GM21423 (cell line): ENCODE measurements around the gene KMO.

ENCODE experiments used
- ATAC-seq: cut with Tn5 transposase; IDR thresholded peaks from one replicate; pipeline ENCODE4 v1.9.1; 2021; ENCODE audit warnings: mild to moderate bottlenecking, moderate library complexity; ENCODE audit not compliant: unreplicated experiment

The KMO gene

GRCh38 chr1:241592273-241592958, 60.2 kb downstream of the KMO start:
- ATAC-seq: peak; percentile 74

GRCh38 chr1:241593186-241593585, 61.0 kb downstream of the KMO start:
- no peak for ATAC-seq

GRCh38 chr1:241596633-241597032, 64.5 kb downstream of the KMO start:
- peak; percentile 23 for ATAC-seq

- ATAC-seq: no peak
Observed at GRCh38 chr1:241598249-241598648, 66.1 kb downstream of the KMO start.

- ATAC-seq: peak; percentile 82
Observed at GRCh38 chr1:241600496-241600901, 68.3 kb downstream of the KMO start.

- ATAC-seq: no peak
Observed at GRCh38 chr1:241603731-241604245, 71.6 kb downstream of the KMO start.

GRCh38 chr1:241605146-241605805, 73.1 kb downstream of the KMO start:
- no peak for ATAC-seq

GRCh38 chr1:241606544-241606943, 74.4 kb downstream of the KMO start:
- ATAC-seq: no peak

GRCh38 chr1:241607497-241607896, 75.3 kb downstream of the KMO start:
- ATAC-seq: no peak

- ATAC-seq: no peak
Observed at GRCh38 chr1:241608379-241609033, 76.3 kb downstream of the KMO start.

- ATAC-seq: no peak
Observed at GRCh38 chr1:241610056-241610815, 78.1 kb downstream of the KMO start.

GRCh38 chr1:241611063-241611462, 78.9 kb downstream of the KMO start:
- peak; percentile 90 for ATAC-seq

- ATAC-seq: no peak
Observed at GRCh38 chr1:241611736-241612135, 79.6 kb downstream of the KMO start.

GRCh38 chr1:241612533-241613477, 80.6 kb downstream of the KMO start:
- ATAC-seq: no peak

GRCh38 chr1:241614144-241614543, 82.0 kb downstream of the KMO start:
- no peak for ATAC-seq

- ATAC-seq: no peak
Observed at GRCh38 chr1:241614572-241614971, 82.4 kb downstream of the KMO start.

GRCh38 chr1:241615043-241615974, 83.1 kb downstream of the KMO start:
- no peak for ATAC-seq

- no peak for ATAC-seq
Observed at GRCh38 chr1:241617426-241617825, 85.2 kb downstream of the KMO start.

- no peak for ATAC-seq
Observed at GRCh38 chr1:241622669-241623068, 90.5 kb downstream of the KMO start.
